ACC112 (cell line): ENCODE results near the gene SMIM32.

Experiments used
- H2AFZ ChIP-seq: fragments of 200-600 bp; sonication (generic); one replicate; pipeline ENCODE4 v1.6.0; 2017; ENCODE audit warnings: antibody characterized with exemption, low read length; ENCODE audit not compliant: unreplicated experiment
- H3K27ac ChIP-seq: fragments of 200-600 bp; sonication (generic); 2 replicates; pipeline ENCODE4 v1.5.1; 2014; ENCODE audit warnings: low read depth, mild to moderate bottlenecking, antibody characterized with exemption, low read length, moderate library complexity
- H3K27me3 ChIP-seq: fragments of 200-600 bp; sonication (generic); 2 replicates; pipeline ENCODE4 v1.6.1; 2014; ENCODE audit warnings: mild to moderate bottlenecking, antibody characterized with exemption, low read length, moderate library complexity, mixed read lengths; ENCODE audit not compliant: insufficient read depth
- H3K36me3 ChIP-seq: fragments of 200-600 bp; sonication (generic); 2 replicates; pipeline ENCODE4 v1.6.1; 2016; ENCODE audit warnings: mild to moderate bottlenecking, antibody characterized with exemption, low read length, moderate library complexity, mixed read lengths; ENCODE audit not compliant: insufficient read depth
- H3K4me1 ChIP-seq: fragments of 200-600 bp; sonication (generic); one replicate; pipeline ENCODE4 v1.6.1; 2016; ENCODE audit warnings: low read length, mixed read lengths; ENCODE audit not compliant: insufficient read depth, unreplicated experiment, control insufficient read depth
- H3K4me3 ChIP-seq: fragments of 200-600 bp; sonication (generic); 2 replicates; pipeline ENCODE4 v1.5.1; 2014; ENCODE audit warnings: mild to moderate bottlenecking, low read depth, low read length
- H3K79me2 ChIP-seq: fragments of 200-600 bp; sonication (generic); one replicate; pipeline ENCODE4 v1.6.0; 2016; ENCODE audit warnings: low read length; ENCODE audit not compliant: control insufficient read depth, unreplicated experiment, insufficient read depth

The SMIM32 gene

DNA sequence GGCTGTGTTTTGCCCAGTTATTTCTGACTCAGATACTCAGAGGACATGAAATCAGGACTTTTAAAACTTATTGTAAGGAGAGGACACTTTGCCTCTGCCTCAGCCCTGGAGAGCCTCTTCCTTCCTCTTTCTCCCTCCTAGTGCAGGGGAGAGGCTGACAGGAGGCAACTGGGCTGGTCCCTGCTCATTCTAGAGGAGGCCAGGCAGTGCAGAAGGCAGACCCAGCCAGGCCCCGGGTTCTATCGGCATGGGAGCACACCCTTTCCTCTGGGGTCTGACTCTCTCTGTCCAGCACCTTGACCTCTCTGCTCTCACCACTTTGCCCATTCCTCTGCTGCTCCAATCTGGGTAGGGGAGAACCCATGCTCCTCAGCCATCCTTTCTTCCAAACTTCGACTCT lies 16.0 kb upstream of the SMIM32 start:
- H3K36me3 ChIP-seq = no peaks in the 10 kb centered on the region
- no peak overlapping the region for H3K27ac ChIP-seq
- H3K79me2 ChIP-seq = no peaks in the 10 kb centered on the region
- H3K27me3 ChIP-seq = peaks cover 17% of the 10 kb centered on the region; the same call in 1 of the 2 replicates
- H3K4me1 ChIP-seq = no peaks in the 10 kb centered on the region
- no peak overlapping the region for H2AFZ ChIP-seq
- H3K4me3 ChIP-seq = no peak overlapping the region

DNA sequence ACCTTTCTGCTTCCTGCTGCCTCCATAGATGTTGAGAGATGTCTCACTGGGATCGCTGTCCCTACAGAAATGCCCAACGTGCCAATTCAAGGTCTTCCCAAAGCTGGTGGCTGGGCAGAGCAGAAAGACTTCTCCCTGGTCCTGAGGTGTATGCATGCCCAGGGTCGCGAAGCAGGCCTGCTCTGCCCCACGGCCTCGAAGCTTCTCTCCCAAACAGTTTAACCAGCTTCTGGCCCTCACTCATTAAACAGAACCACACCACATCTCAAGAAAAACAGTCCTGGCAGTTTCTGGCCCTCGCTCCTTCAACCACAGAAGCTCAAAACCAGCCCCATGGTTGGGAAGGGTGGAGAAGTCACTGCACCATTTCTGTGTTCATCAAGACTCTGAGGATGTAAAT lies 14.7 kb upstream of the SMIM32 start:
- H3K27ac ChIP-seq = no peak overlapping the region
- no peaks in the 10 kb centered on the region for H3K36me3 ChIP-seq
- H3K27me3 ChIP-seq = peaks cover 9% of the 10 kb centered on the region; the same call in 1 of the 2 replicates
- H3K4me1 ChIP-seq = no peaks in the 10 kb centered on the region
- no peaks in the 10 kb centered on the region for H3K79me2 ChIP-seq
- H2AFZ ChIP-seq = no peak overlapping the region
- H3K4me3 ChIP-seq = no peak overlapping the region

DNA sequence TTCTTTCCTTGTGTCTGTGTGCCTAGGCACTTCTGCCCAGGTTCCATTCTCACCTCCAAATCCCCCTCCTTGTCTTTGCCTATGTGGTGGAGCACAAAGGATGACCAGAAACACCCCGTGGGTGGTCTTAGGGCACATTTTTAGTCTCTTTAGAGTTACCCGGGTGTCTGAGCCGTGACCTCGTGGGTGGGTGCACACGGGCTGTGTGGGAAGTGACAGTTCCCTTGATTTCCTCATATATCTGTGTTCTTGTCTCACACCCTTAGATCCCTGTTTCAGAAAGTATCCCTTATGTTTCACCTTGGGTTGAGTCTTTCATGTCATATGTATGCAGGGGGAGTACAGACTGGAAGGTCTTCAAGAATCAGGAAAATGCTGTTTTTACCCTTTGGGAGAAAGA lies 13.4 kb upstream of the SMIM32 start:
- Histone ChIP-seq H2AFZ (no peak overlapping the region), H3K4me3 (no peak overlapping the region), H3K4me1 (no peaks in the 10 kb centered on the region), H3K36me3 (no peaks in the 10 kb centered on the region), H3K79me2 (no peaks in the 10 kb centered on the region), H3K27me3 (peaks cover 16% of the 10 kb centered on the region; the same call in 1 of the 2 replicates), H3K27ac (no peak overlapping the region)

DNA sequence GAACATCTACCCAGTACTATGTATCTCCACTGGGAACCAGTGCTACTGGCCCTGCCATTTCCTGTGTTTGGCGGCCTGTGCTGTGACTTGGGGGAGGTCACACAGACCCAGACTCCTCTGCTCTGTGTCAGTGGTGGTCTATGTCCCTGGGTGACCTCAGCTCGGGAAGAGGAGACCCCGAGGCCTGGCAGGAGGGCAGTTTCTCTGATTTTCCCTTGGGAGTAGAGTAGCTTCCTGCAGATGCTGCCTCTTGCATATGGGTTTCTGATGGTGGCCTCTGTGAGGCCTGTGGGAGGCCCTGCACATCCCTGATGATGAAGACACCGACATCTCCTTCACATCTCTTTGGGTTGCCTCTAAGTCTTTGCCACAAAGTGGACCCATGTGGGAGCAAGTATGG lies 13.0 kb upstream of the SMIM32 start:
- Histone ChIP-seq H3K27ac (no peak overlapping the region), H3K4me1 (no peaks in the 10 kb centered on the region), H2AFZ (no peak overlapping the region), H3K4me3 (no peak overlapping the region), H3K79me2 (no peaks in the 10 kb centered on the region), H3K27me3 (peaks cover 15% of the 10 kb centered on the region; the same call in 1 of the 2 replicates), H3K36me3 (no peaks in the 10 kb centered on the region)

DNA sequence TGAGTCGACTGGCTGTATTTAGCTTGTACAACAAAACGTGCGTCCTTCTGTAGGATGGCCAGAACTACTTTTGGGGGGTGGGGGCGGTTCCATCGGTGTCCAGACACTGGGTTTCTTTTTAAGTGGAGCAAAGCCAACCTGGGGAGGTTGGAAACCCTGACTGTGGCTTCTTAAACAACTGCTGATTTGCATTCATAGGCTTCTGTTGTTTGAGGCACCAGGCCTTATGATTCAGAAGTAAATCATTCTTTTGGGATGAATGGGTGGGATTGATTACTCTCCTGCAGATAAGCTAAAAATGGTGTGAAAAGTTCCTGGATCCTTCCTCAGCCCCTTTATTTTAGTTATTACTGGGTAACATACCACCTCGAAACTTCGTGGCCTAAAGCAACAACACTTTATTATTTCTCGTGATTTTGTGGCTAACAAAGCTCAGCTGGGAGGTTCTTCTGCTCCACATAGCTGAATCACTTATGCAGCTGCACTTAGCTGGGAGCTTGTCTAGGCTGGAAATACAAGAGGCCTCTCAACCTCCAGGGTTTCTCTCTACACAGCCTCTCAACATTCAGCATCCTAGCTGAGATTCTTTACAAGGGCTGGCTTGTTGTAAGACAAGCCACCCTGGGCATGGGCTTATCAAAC lies 12.2 kb upstream of the SMIM32 start:
- Histone ChIP-seq H3K27ac (no peak overlapping the region), H3K36me3 (no peaks in the 10 kb centered on the region), H2AFZ (no peak overlapping the region), H3K79me2 (no peaks in the 10 kb centered on the region), H3K4me3 (no peak overlapping the region), H3K27me3 (peaks cover 17% of the 10 kb centered on the region), H3K4me1 (no peaks in the 10 kb centered on the region)

DNA sequence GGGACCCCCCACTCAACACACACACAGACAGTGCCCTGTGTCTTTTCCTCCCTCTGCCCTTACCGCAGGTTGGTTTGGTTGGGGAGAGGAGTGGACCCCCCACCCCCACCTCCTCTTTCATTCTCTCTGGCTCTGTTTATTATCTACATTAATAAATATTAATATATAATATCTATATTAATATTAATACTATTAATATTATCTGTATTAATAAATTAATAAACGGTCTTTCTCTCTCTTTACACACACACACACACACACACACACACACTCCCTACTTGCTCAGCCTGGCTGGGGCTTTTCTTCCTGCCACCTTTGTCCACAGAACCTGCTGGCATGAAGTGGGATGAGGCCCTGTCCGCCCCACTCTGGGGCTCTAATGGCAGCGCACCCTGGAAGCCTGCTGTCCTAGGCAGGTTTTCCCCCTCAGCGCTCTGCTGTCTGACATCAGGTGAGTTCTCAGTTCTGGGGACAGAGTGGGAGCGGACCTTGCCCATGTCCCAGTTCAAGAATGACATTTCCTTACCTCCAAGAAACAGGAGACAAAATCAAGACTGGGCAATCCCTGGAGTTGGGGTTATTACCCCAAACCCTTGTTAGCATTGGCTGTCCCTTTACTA lies 10.5 kb upstream of the SMIM32 start:
- H3K36me3 ChIP-seq = no peaks in the 10 kb centered on the region
- H3K79me2 ChIP-seq = no peaks in the 10 kb centered on the region
- H3K27me3 ChIP-seq = peaks cover 19% of the 10 kb centered on the region
- H3K27ac ChIP-seq = no peak overlapping the region
- H3K4me1 ChIP-seq = no peaks in the 10 kb centered on the region
- H3K4me3 ChIP-seq = no peak overlapping the region
- no peak overlapping the region for H2AFZ ChIP-seq

DNA sequence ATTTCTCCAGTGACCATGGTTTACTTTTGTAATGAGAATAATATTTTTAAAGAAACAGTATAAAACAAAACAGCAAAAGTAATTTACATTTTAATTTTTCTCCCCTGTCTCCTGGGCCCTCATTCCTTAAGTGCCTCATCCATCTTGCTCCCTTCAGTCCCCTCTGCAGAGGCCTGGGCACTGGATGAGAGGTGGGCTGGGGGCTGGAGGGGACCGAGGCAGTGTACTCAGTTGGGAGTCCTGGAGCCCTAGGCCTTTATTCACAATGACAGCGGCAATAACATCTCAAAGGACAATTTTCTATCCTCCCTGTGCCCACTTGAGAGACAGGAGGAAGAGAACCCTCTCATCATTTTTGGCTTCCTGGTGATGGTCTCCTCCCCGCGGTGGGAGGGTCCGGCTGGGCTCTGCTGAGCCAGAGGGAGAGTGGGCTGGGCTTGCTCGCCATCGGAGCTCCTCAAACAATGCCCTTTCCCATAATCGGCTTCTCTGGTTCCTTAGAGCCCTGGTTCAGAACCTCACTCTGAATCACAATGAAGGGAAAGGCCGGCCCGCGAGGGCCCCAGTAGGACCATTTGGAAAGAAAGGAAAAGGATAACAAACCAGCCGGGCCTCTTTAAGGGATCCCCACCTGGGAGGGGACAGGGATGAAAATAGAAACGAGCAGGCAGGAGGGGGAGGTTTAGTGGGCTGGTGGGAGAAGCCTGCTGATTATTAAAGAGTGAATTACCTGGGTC lies 9.7 kb upstream of the SMIM32 start:
- H2AFZ ChIP-seq = no peak overlapping the region
- no peak overlapping the region for H3K27ac ChIP-seq
- H3K4me3 ChIP-seq = no peak overlapping the region
- H3K36me3 ChIP-seq = no peaks in the 10 kb centered on the region
- H3K79me2 ChIP-seq = no peaks in the 10 kb centered on the region
- no peaks in the 10 kb centered on the region for H3K4me1 ChIP-seq
- H3K27me3 ChIP-seq = peaks cover 19% of the 10 kb centered on the region

DNA sequence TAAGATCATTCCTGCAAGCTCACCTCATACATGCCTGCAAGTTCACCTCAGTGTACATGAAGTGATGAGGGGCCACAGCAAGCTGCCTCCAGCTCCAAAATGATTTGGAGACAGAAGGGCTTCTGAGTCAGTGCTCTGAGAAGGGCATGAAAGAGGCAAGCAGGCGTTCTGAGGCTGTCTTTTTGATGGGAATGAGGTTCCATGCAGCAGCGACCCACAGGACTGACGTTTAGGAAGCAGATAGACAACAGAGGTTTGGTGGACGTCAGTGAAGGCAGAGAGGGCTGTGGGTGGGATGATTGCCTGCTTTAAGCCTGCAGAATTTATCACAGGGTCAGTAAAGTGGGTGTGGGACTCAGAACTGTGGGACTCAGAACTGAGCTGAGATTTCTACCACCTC lies 8.9 kb upstream of the SMIM32 start:
- Histone ChIP-seq H2AFZ (no peak overlapping the region), H3K27ac (no peak overlapping the region), H3K27me3 (peaks cover 19% of the 10 kb centered on the region), H3K79me2 (no peaks in the 10 kb centered on the region), H3K4me1 (no peaks in the 10 kb centered on the region), H3K4me3 (no peak overlapping the region), H3K36me3 (no peaks in the 10 kb centered on the region)

DNA sequence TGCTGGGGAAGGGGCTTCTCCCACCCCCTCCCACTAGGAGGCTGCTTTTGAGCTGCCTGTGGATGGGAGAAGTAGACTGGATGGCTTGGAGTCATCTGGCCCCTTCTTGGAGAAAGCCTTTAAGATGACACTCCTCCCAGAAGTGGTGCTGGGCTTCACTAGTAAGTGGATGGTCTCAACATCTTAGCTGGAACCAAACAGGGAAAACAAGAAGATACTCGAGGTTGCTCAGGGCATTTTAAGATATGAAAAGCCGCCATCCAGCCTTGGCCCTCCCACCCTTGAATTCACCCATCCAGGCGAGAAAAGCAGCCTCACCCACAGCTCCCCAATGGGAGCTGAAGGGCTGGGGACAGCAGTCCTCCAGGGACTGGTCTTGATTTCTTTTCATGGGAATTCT lies 7.8 kb upstream of the SMIM32 start:
- Histone ChIP-seq H3K27ac (no peak overlapping the region), H3K4me1 (no peaks in the 10 kb centered on the region), H3K27me3 (peaks cover 19% of the 10 kb centered on the region), H3K4me3 (no peak overlapping the region), H3K36me3 (no peaks in the 10 kb centered on the region), H3K79me2 (no peaks in the 10 kb centered on the region), H2AFZ (no peak overlapping the region)

DNA sequence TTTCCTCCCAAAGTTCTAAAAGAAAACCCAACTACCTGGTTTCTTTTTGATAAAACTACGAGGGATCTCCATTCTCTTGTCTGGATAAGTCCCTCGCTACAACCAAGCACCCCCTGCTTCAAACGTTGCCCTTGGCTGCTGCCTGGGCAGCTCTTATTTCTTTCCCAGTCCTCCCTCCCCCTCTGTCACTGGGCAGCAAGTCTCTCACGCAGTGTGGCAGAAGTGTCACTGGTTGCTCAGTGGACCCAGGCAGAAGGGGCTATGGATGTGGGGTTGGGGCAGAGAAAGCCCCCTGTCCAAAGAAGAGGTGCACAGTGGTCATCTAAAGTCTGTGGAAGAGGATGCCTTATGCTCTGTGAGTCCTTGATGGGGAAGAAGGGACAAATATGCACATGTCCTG lies 7.2 kb upstream of the SMIM32 start:
- Histone ChIP-seq H3K27ac (no peak overlapping the region), H3K36me3 (no peaks in the 10 kb centered on the region), H3K4me3 (no peak overlapping the region), H3K27me3 (peaks cover 19% of the 10 kb centered on the region), H3K79me2 (no peaks in the 10 kb centered on the region), H2AFZ (no peak overlapping the region), H3K4me1 (no peaks in the 10 kb centered on the region)

DNA sequence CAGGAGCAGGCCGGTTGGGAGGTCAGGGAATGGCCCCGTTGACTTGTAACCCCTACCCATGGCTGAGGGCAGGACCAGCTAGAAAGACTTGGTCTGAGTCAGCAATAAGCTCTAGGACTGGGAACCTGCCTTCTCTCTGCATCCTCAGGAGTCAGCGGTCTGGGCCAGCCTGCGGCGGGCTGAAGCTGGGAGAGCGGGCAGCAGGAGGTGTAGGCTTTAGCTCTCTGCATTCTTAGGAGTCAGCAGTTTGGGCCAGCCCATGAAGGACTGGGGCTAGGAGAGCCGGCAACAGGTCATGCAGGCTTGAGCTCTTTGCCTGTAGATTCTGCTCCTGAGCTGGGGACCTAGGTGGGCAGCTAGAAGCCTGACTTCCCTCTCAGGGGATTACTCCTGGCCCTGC lies 6.4 kb upstream of the SMIM32 start:
- Histone ChIP-seq H3K36me3 (no peaks in the 10 kb centered on the region), H2AFZ (no peak overlapping the region), H3K27me3 (peaks cover 20% of the 10 kb centered on the region)

More for the DNA sequence above, 6.4 kb upstream of the SMIM32 start:
- Histone ChIP-seq H3K27ac (no peak overlapping the region), H3K4me1 (no peaks in the 10 kb centered on the region), H3K4me3 (no peak overlapping the region), H3K79me2 (no peaks in the 10 kb centered on the region)
